Endothelial cell of umbilical vein (primary cell): ENCODE measurements around the gene CCDC15. TPM values are rescaled to one million over a fixed set of nuclear protein-coding genes. Genes with fewer than 3 reads are reported as not detected.

Experiments used
- BruUV-seq: library from RNA; stranded (reverse); fragments of 400-500 nt; replicated peaks from 2 replicates; lab custom pipeline; 2021; lab: Mats Ljungman, UMichigan
- CTCF ChIA-PET: fragments of 300-600, 350-600 bp; sonication (Branson Sonifier 250); formaldehyde crosslinking; loops from one replicate; lab custom pipeline; 2021; ENCODE audit warnings: antibody characterized with exemption, inconsistent platforms; lab: Charles Lee
- POLR2A ChIA-PET: fragments of 300-600, 350-600 bp; sonication (Branson Sonifier 250); formaldehyde crosslinking; loops from one replicate; lab custom pipeline; 2021; ENCODE audit warnings: antibody characterized with exemption, inconsistent platforms; lab: Charles Lee
- DNase-seq: peaks from one replicate; pipeline ENCODE4 v3.0.0-alpha.2; 2011; ENCODE audit warnings: low read depth, low spot score
- FAIRE-seq: peaks from 2 replicates; lab custom pipeline; 2011; peaks lifted over from hg19 to GRCh38; lab: Jason Lieb, UNC
- H2AFZ ChIP-seq: 2 replicates; pipeline ENCODE4 v1.6.0; 2012; ENCODE audit warnings: low read depth, low read length, control low read depth, inconsistent platforms
- H3K27ac ChIP-seq: 2 replicates; pipeline ENCODE4 v1.5.1; 2011; ENCODE audit warnings: low read depth, mild to moderate bottlenecking, control low read depth, low read length, moderate library complexity; ENCODE audit not compliant: insufficient read depth
- H3K27me3 ChIP-seq, 2 experiments: 2 replicates each; pipeline versions ENCODE4 v1.6.0 to v1.6.1; 2011; ENCODE audit warnings: low read length in 2 of 2, mixed read lengths in 1 of 2; ENCODE audit not compliant: control insufficient read depth in 2 of 2, insufficient read depth in 2 of 2
- H3K36me3 ChIP-seq, 2 experiments: 2 replicates in 1 of 2; 3 replicates in 1 of 2; pipeline ENCODE4 v1.5.1; 2011; ENCODE audit warnings: low read length in 2 of 2, mild to moderate bottlenecking in 1 of 2, moderate library complexity in 1 of 2; ENCODE audit not compliant: control insufficient read depth in 2 of 2, insufficient read depth in 2 of 2; ENCODE audit errors: extremely low read depth in 1 of 2
- H3K4me1 ChIP-seq: 3 replicates; pipeline ENCODE4 v1.5.1; 2011; ENCODE audit warnings: mild to moderate bottlenecking, low read length; ENCODE audit not compliant: control insufficient read depth, insufficient read depth; ENCODE audit errors: extremely low read depth
- H3K4me2 ChIP-seq: 2 replicates; pipeline ENCODE4 v1.6.1; 2011; ENCODE audit warnings: low read length, control low read depth, mixed read lengths; ENCODE audit not compliant: insufficient read depth
- H3K4me3 ChIP-seq, 3 experiments: fragments of 200-600 bp in 1 of 3; sonication (generic), shearing (Covaris generic) in 1 of 3; replicated peaks in 1 of 3; 2 replicates each; pipeline ENCODE4 v1.5.1; 2011 to 2016; ENCODE audit warnings: control low read depth in 3 of 3, low read length in 3 of 3, mild to moderate bottlenecking in 2 of 3, inconsistent platforms in 1 of 3, low read depth in 1 of 3, moderate library complexity in 1 of 3; ENCODE audit not compliant: insufficient read depth in 1 of 3
- H3K79me2 ChIP-seq: 2 replicates; pipeline ENCODE4 v1.6.0; 2012; ENCODE audit warnings: low read length, inconsistent platforms; ENCODE audit not compliant: control insufficient read depth, insufficient read depth
- H3K9ac ChIP-seq: replicated peaks from 2 replicates; pipeline ENCODE3; 2011; ENCODE audit warnings: low read length, control low read depth; ENCODE audit not compliant: insufficient read depth; ENCODE audit errors: extremely low read depth
- H3K9me1 ChIP-seq: replicated peaks from 3 replicates; pipeline ENCODE4 v1.6.0; 2011; ENCODE audit warnings: mild to moderate bottlenecking, low read length; ENCODE audit not compliant: control insufficient read depth, insufficient read depth; ENCODE audit errors: extremely low read depth
- H3K9me3 ChIP-seq: replicated peaks from 2 replicates; pipeline ENCODE4 v1.5.1; 2012; ENCODE audit warnings: low read length, inconsistent platforms; ENCODE audit not compliant: control insufficient read depth, insufficient read depth
- H4K20me1 ChIP-seq: replicated peaks from 2 replicates; pipeline ENCODE3; 2011; ENCODE audit warnings: mild to moderate bottlenecking, low read length; ENCODE audit not compliant: control insufficient read depth, insufficient read depth; ENCODE audit errors: extremely low read depth
- CTCF ChIP-seq, 2 donors: IDR thresholded peaks; 1 replicate in 1 of 2; 2 replicates in 1 of 2; pipeline ENCODE4 v1.5.1; 2011; ENCODE audit warnings: low read length in 2 of 2, mild to moderate bottlenecking in 2 of 2, moderate library complexity in 2 of 2, control low read depth in 1 of 2, inconsistent platforms in 1 of 2, low read depth in 1 of 2; ENCODE audit not compliant: insufficient read depth in 1 of 2; ENCODE audit errors: extremely low read depth in 1 of 2
- EZH2 ChIP-seq: IDR thresholded peaks from 2 replicates; pipeline ENCODE4 v1.6.1; 2012; ENCODE audit warnings: borderline replicate concordance, low read depth, mild to moderate bottlenecking, moderate library complexity, low read length, inconsistent platforms; ENCODE audit not compliant: severe bottlenecking
- FOS ChIP-seq: IDR thresholded peaks from 2 replicates; pipeline ENCODE4 v1.6.1; 2011; ENCODE audit warnings: mild to moderate bottlenecking, low read length, moderate library complexity, borderline replicate concordance; ENCODE audit not compliant: insufficient read depth
- GATA2 ChIP-seq: IDR thresholded peaks from 2 replicates; pipeline ENCODE4 v1.7.0; 2011; ENCODE audit warnings: low read depth, mild to moderate bottlenecking, moderate library complexity, mixed read lengths, low read length; ENCODE audit not compliant: insufficient read length, insufficient read depth
- JUN ChIP-seq: IDR thresholded peaks from 2 replicates; pipeline ENCODE4 v1.6.1; 2011; ENCODE audit warnings: borderline replicate concordance, low read depth; ENCODE audit not compliant: insufficient read length, insufficient read depth
- MAX ChIP-seq: IDR thresholded peaks from 2 replicates; pipeline ENCODE4 v1.6.1; 2011; ENCODE audit not compliant: insufficient read depth, insufficient read length
- MYC ChIP-seq: IDR thresholded peaks from one replicate; pipeline ENCODE4 v1.6.1; 2011; ENCODE audit warnings: mild to moderate bottlenecking, low read depth, low read length
- POLR2A ChIP-seq: IDR thresholded peaks from 2 replicates; pipeline ENCODE4 v1.6.1; 2012; ENCODE audit warnings: low read depth, mild to moderate bottlenecking, control low read depth, low read length
- POLR2AphosphoS5 ChIP-seq: IDR thresholded peaks from 2 replicates; pipeline ENCODE4 v1.6.1; 2012; ENCODE audit warnings: low read depth, mild to moderate bottlenecking, control low read depth, low read length, moderate library complexity; ENCODE audit not compliant: insufficient read depth
- dilution Hi-C: fragments of 300-500 bp; cut with MboI; formaldehyde crosslinking; loops from one replicate; pipeline ENCODE4 v1.15.0; 2019; ENCODE audit warnings: low sequenced_read_pairs; ENCODE audit not compliant: extremely low pct_ligation_motif_present
- intact Hi-C: fragments of 100-400 bp; cut with micrococcal nuclease; formaldehyde crosslinking; loops from one replicate; pipeline ENCODE4 v1.10.0; 2022
- polyA plus RNA-seq, 4 experiments: library from polyadenylated mRNA; depleted of rRNA in 3 of 4; stranded (reverse) in 3 of 4; unstranded in 1 of 4; fragments of >200 nt; gene quantifications; 2 replicates each; pipeline versions ENCODE4 v1.2.1 to v1.2.3, GENCODE V29; 2011 to 2012; ENCODE audit warnings: missing spikeins in 1 of 4
- total RNA-seq: library from RNA; stranded (reverse); gene quantifications from 2 replicates; pipeline ENCODE4 v1.2.3, GENCODE V29; 2021

The CCDC15 gene
- total and polyA plus RNA-seq, 2 donors (not counting 3 experiments of a cell fraction or from before 2014, with no cell fraction given): 0.75 to 3.8 TPM

DNA sequence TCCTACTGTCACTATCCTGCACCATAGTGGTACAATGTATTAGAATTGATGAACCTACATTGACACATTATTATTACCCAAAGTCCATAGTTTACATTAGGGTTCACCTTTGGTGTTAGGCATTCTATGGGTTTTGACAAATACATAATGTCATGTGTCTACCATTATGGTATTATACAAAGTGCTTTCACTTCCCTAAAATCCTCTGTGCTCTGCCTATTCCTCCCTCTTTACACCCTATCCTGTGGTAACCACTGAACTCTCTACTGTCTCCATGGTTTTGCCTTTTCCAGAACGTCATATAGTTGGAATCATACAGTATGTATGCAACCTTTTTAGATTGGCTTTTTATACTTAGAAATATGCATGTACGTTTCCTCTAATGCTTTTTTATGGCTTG is 51.5 kb downstream of the CCDC15 start:
- H3K27me3 ChIP-seq: no peaks in the 10 kb centered on the region
- no peaks in the 10 kb centered on the region for H4K20me1 ChIP-seq
- H3K36me3 ChIP-seq: no peaks in the 10 kb centered on the region
- no peak overlapping the region for H3K9ac ChIP-seq
- FAIRE-seq (no peak), DNase-seq (no peak)
- no peak overlapping the region for H3K4me3 ChIP-seq
- ChIA-PET POLR2A (no interaction called here), CTCF (no interaction called here)
- BruUV-seq: no TSS peak
- H3K79me2 ChIP-seq: no peaks in the 10 kb centered on the region
- H3K9me3 ChIP-seq: no peaks in the 10 kb centered on the region
- intact Hi-C loops (no loop called here), dilution Hi-C loops (no loop called here)
- H3K27ac ChIP-seq: no peak overlapping the region
- H3K4me2 ChIP-seq: no peak overlapping the region
- no peak overlapping the region for H2AFZ ChIP-seq
- H3K9me1 ChIP-seq: no peaks in the 10 kb centered on the region
- no peaks in the 10 kb centered on the region for H3K4me1 ChIP-seq
- no peak for TF ChIP-seq POLR2A
- no peak for TF ChIP-seq CTCF (IDR thresholded peaks at IDR 0.05; ENCODE audit: extremely low read depth in 1 of 2, insufficient read depth in 1 of 2, low read depth in 1 of 2, low read length in 2 of 2)
- no peak for TF ChIP-seq FOS
- TF ChIP-seq MYC: no peak
- TF ChIP-seq JUN: no peak
- TF ChIP-seq MAX: no peak
- no peak for TF ChIP-seq POLR2AphosphoS5
- TF ChIP-seq GATA2: no peak
- TF ChIP-seq EZH2: no peak
